Naive thymus-derived CD8-positive, alpha-beta T cell (primary cell): ENCODE measurements around the gene ZNF598. TPM values are rescaled to one million over a fixed set of nuclear protein-coding genes. Genes with fewer than 3 reads are reported as not detected.
"Not testable (repeated sequence)": the region's sequence is repeated elsewhere in the genome, so short reads cannot be mapped to it uniquely, and the experiment has no call there.

Experiments used
- ATAC-seq, 2 donors: fragments of 150-1000 bp; cut with Tn5 transposase in 1 of 2; sonication (Bioruptor Pico), chemical (Tn5 transposase) in 1 of 2; 1 replicate in 1 of 2; 2 replicates in 1 of 2; pipeline ENCODE4 v1.10.0; 2021; ENCODE audit warnings: mild to moderate bottlenecking in 2 of 2, moderate library complexity in 2 of 2
- POLR2A ChIA-PET: fragments of 350-600 bp; sonication (Branson Sonifier 250); formaldehyde crosslinking; loops from one replicate; lab custom pipeline; 2021; ENCODE audit warnings: antibody characterized with exemption; lab: Charles Lee
- DNase-seq, 10 donors: peaks; one replicate each; pipeline versions ENCODE4 v3.0.0 to v3.0.0-alpha.2; 2020 to 2022
- H3K27ac Mint-ChIP-seq, 10 donors: one replicate each; pipeline ENCODE4 v1.8.0; 2020 to 2022; ENCODE audit warnings: mild to moderate bottlenecking in 10 of 10, mixed read lengths in 10 of 10, moderate library complexity in 4 of 10, inconsistent platforms in 1 of 10
- H3K27me3 Mint-ChIP-seq, 5 donors: one replicate each; pipeline ENCODE4 v1.8.0; 2021 to 2022; ENCODE audit warnings: mixed read lengths in 5 of 5
- H3K36me3 Mint-ChIP-seq, 3 donors: one replicate each; pipeline ENCODE4 v1.8.0; 2020 to 2022; ENCODE audit warnings: mixed read lengths in 3 of 3, mild to moderate bottlenecking in 2 of 3, inconsistent platforms in 1 of 3
- H3K4me1 Mint-ChIP-seq, 4 donors: one replicate each; pipeline ENCODE4 v1.8.0; 2021 to 2022; ENCODE audit warnings: mixed read lengths in 4 of 4
- H3K4me3 Mint-ChIP-seq, 10 donors: one replicate each; pipeline ENCODE4 v1.8.0; 2020 to 2022; ENCODE audit warnings: mild to moderate bottlenecking in 10 of 10, mixed read lengths in 10 of 10, moderate library complexity in 6 of 10, inconsistent platforms in 1 of 10
- H3K9me3 Mint-ChIP-seq, 9 donors: one replicate each; pipeline ENCODE4 v1.8.0; 2020 to 2022; ENCODE audit warnings: mixed read lengths in 9 of 9, mild to moderate bottlenecking in 3 of 9, inconsistent platforms in 1 of 9, moderate library complexity in 1 of 9
- polyA plus RNA-seq, 3 donors: library from polyadenylated mRNA; unstranded; fragments of 300-500 nt; fragmentation: Illumina TruSeq; gene quantifications; one replicate each; pipeline ENCODE4 v1.2.3, GENCODE V29; 2021
- total RNA-seq, 8 experiments: library from RNA in 2 of 8; stranded (reverse) in 2 of 8; gene quantifications; one replicate each; pipeline ENCODE4 v1.2.3 and lab custom pipeline; 2021 to 2026

Gene ZNF598
- total and polyA plus RNA-seq, 5 experiments from 2014 or later: 3.4 to 66.2 (median 10.0) TPM

DNA sequence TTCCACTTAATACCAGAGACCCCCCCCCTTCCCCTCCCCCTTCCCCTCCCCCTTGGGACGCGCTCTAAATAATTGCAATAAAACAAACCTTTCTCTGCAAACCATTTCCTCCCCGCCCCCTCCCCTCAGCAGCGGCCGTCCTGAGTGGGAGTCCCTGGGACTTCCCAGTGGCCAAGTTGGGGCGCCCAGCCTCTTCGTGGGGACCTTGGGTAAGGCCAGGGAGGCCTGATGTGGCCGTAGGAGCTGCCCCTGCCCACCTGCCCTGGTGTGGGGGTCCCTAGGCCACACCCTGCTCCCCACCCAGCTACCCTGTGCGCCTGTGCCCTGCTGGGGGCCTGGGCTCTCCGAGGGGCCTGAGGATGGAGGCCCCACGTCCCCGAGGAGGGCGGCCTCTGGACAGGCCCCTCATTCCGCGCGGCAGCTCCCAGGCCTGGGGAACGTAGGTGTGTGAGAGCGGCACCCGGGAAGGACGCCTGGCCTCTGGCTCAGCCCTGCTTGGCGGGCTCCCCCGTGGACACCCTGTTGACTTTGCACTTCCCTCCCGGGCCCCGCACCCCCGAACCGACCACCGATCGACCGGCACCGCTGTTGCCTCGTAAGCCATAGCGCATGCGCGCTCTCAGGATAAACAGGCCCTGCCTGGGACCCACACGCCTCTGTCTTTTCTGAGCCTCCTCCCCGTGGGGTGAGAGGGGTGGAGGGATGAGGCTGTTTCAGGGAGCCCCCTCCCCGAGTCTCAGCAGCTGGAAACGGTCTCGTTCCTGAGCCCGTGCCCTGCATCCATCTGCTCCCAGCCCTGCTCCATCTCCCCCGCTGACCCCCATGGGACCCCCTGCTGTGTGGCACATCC, 29.0 kb upstream of the ZNF598 start:
- Mint-ChIP-seq H3K4me1 (peaks cover 0 to 1% (median under 1%) of the 10 kb centered on the region in 4 donors), H3K9me3 (no peaks in the 10 kb centered on the region), H3K36me3 (no peaks in the 10 kb centered on the region), H3K4me3 (no peak overlapping the region), H3K27ac (peak overlapping the region in 1 of 10 donors; percentile 38), H3K27me3 (no peaks in the 10 kb centered on the region)
- DNase-seq (no peak), ATAC-seq (no peak)
- POLR2A ChIA-PET: interaction anchor here (0.8 kb wide), 1 partner anchor 108 kb away, joined by 3 read pairs; no protein-coding TSS in a partner anchor

DNA sequence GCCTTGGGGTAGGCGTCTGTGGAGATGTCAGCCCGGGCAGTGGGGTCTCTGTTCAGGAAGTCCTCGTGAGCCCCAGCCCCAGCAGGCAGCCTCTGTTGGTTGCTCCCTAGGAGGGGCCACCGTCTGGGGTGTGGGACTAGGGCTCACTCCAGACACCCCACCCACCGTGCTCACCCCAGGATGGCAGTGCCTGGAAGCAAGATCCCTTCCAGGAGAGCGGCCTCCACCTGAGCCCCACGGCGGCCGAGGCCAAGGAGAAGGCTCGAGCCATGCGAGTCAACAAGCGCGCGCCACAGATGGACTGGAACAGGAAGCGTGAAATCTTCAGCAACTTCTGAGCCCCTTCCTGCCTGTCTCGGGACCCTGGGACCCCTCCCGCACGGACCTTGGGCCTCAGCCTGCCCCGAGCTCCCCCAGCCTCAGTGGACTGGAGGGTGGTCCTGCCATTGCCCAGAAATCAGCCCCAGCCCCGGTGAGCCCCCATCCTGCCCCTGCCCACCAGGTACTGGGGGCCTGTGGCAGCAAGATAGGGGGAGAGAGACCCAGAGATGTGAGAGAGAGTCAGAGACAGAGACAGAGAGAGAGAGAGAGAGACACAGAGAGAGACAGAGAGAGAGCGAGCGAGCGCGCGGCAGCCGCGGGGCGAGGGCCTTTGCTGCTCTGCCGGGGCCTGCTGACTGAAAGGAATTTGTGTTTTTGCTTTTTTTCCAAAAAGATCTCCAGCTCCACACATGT, 28.2 kb upstream of the ZNF598 start:
- ATAC-seq: no peak
- Mint-ChIP-seq H3K4me3 (no peak overlapping the region), H3K36me3 (no peaks in the 10 kb centered on the region), H3K4me1 (peaks cover 0 to 1% (median 0%) of the 10 kb centered on the region in 4 donors), H3K27ac (no peak overlapping the region), H3K9me3 (no peaks in the 10 kb centered on the region), H3K27me3 (no peaks in the 10 kb centered on the region)
- POLR2A ChIA-PET: interaction anchor here (0.8 kb wide), 1 partner anchor 109 kb away, joined by 3 read pairs; no protein-coding TSS in a partner anchor
- DNase-seq: no peak

DNA sequence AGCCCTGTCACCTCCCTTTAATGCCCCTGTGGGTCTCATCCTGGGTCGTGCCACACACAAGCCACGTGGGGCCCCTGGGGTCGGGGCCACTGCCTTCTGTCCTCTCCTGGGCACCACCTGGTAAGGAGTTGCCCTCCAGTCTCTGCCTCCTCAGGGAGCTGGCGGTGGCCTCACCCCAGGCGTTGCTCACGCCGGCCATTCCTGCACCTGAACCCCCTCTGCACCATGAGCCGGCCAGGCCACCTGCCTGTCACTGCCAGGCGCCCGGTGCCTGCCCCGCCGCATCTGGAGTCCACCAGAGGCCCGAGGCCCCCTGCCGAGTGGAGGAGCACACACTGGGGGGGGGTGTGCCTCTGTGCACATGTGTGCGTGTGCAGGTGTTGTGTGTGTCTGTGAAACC, 27.5 kb upstream of the ZNF598 start:
- Mint-ChIP-seq H3K36me3 (no peaks in the 10 kb centered on the region), H3K4me3 (no peak overlapping the region), H3K9me3 (no peaks in the 10 kb centered on the region), H3K27ac (no peak overlapping the region), H3K4me1 (peaks cover 0 to 7% (median 2%) of the 10 kb centered on the region in 4 donors), H3K27me3 (no peaks in the 10 kb centered on the region)
- no peak for DNase-seq
- ATAC-seq: no peak
- POLR2A ChIA-PET: no interaction called here

DNA sequence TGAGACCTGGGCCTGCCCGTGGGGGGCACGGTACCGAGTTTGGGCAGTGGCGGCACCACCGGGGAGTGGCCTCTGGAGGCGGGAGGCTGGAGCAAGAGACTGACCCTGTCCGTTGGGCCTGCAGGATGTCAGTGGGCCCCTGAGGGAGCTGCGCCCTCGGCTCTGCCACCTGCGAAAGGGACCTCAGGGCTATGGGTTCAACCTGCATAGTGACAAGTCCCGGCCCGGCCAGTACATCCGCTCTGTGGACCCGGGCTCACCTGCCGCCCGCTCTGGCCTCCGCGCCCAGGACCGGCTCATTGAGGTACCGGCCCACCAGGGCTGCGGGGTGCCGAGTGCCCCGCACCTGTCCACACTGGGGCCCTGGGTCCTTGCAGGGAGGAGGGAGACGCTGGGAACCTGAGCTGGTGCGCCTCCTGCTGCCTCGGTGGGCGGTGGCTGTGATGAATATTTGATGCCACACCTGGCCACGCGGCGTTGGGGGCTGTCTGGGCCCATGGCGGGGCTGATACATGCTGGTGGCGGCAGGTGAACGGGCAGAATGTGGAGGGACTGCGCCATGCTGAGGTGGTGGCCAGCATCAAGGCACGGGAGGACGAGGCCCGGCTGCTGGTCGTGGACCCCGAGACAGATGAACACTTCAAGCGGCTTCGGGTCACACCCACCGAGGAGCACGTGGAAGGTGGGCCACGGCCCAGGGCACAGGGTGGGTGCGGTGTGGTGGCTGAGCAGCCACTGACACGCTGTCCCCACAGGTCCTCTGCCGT, 26.8 kb upstream of the ZNF598 start:
- Mint-ChIP-seq H3K27me3 (no peaks in the 10 kb centered on the region), H3K9me3 (no peaks in the 10 kb centered on the region), H3K36me3 (no peaks in the 10 kb centered on the region), H3K27ac (no peak overlapping the region), H3K4me3 (no peak overlapping the region), H3K4me1 (peaks cover 0 to 8% (median 2%) of the 10 kb centered on the region in 4 donors)
- DNase-seq (no peak), ATAC-seq (no peak)
- POLR2A ChIA-PET: interaction anchor here (1.0 kb wide), 1 partner anchor 8 kb away, joined by 3 read pairs; no protein-coding TSS in a partner anchor

DNA sequence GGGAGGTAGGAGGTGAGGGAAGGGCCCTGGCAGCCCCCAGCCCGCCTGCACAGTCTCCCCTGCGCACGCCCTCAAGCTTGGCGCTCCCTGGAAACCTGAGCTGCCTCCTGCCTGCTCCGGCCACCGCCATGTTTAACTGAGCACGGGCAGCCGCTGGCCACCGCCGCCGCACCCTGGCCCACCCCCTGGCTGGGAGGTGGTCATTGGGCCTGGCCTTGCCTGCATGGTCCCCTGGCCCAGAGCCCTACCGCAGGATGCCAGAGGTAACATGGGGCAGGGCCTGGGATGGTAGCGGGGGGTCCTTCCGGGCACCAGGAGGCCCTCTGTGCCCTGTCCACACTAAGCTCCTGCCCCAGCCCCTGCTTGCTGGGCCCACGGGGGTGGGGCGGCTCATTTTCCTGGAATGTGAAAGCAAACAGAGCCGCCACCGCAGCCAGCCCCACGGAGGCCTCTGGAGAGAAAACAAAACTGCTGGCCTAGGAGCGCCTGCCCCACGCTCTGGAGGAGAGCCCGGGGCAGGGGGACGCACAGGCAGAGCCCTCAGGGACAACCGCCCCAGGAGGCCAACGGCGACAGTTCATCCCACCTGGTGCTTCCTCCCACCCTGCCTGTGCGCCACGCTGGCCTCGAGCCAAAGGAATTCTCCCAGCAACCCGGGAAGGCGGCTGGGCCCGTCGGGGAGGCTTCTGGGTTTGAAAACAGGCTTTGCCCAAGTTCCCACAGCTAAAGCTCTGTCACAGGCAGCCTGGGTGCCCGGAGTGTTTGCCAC, 26.0 kb upstream of the ZNF598 start:
- no peak overlapping the region for H3K27ac Mint-ChIP-seq
- POLR2A ChIA-PET: interaction anchor here (0.8 to 1.0 kb wide), 2 partner anchors 8 to 11 kb away, joined by 3 read pairs; no protein-coding TSS in a partner anchor
- no peaks in the 10 kb centered on the region for H3K27me3 Mint-ChIP-seq
- no peak overlapping the region for H3K4me3 Mint-ChIP-seq
- H3K36me3 Mint-ChIP-seq: no peaks in the 10 kb centered on the region
- no peak for ATAC-seq
- H3K9me3 Mint-ChIP-seq: no peaks in the 10 kb centered on the region
- peaks cover 0 to 8% (median 2%) of the 10 kb centered on the region in 4 donors for H3K4me1 Mint-ChIP-seq
- DNase-seq: no peak

DNA sequence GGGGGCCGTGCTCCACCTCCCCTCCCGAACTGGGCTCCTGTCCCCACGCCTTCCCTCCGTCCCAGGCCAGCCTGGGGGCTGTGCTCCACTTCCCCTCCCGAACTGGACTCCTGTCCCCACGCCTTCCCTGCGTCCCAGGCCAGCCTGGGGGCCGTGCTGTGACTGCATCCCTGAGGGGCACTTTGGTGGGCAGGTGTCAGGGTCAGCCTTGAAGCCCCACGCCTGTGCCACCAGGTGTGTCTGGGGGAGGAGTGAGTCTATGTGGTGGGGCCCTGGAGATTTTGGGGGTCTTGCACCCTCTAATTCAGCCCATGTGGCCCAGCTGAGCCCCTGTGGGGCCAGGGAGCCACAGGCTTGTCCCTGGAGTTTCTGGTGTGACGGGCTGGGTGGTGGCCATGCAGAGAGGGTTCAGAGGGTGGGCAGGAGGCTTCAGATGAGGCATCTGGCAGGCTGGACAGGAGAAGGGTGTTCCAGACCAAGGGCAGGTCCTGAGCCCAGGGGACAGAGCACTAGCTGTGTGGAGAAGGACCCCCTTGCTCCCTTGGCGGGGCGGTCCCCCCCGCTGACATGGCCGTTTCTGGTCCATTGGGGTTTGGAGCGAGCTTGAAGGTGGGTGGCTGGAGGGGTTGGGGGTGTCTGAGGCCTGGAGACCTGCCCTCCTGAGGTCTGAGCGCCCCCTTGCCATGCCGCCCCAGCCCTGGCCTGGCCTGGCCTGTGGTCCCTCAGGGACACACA, 25.2 kb upstream of the ZNF598 start:
- H3K9me3 Mint-ChIP-seq: no peaks in the 10 kb centered on the region
- POLR2A ChIA-PET: interaction anchor here (0.8 to 1.0 kb wide), 2 partner anchors 9 to 10 kb away, joined by 3 read pairs; no protein-coding TSS in a partner anchor
- ATAC-seq (no peak), DNase-seq (no peak)
- no peaks in the 10 kb centered on the region for H3K27me3 Mint-ChIP-seq
- H3K4me1 Mint-ChIP-seq: peaks cover 0 to 8% (median 2%) of the 10 kb centered on the region in 4 donors
- H3K4me3 Mint-ChIP-seq: no peak overlapping the region
- H3K36me3 Mint-ChIP-seq: no peaks in the 10 kb centered on the region
- H3K27ac Mint-ChIP-seq: peak overlapping the region in 2 of 10 donors; percentile 21 to 34

DNA sequence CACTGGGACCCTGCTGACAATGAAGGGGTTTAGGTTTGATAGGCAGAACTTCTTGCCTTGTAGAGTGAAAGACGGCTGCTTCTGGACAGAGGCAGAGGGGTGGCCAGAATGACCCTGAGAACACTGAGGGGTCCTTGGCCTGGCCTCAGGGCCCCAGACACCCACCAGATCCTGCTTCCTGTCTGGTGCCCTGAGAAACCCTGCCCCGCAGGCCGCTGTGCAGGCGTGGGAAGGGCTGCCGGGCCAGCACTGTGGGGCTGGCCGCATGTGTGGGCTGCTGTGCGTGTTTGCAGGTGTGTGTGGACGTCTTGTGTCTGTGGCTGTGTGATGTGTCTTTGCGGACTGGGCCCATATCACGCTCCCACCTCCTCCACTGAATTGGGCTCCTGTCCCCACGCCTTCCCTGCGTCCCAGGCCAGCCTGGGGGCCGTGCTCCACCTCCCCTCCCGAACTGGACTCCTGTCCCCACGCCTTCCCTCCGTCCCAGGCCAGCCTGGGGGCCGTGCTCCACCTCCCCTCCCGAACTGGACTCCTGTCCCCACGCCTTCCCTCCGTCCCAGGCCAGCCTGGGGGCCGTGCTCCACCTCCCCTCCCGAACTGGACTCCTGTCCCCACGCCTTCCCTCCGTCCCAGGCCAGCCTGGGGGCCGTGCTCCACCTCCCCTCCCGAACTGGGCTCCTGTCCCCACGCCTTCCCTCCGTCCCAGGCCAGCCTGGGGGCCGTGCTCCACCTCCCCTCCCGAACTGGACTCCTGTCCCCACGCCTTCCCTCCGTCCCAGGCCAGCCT, 24.5 kb upstream of the ZNF598 start:
- not testable (repeated sequence) for H3K27me3 Mint-ChIP-seq, H3K9me3 Mint-ChIP-seq, H3K4me1 Mint-ChIP-seq, ATAC-seq, DNase-seq, H3K36me3 Mint-ChIP-seq
- POLR2A ChIA-PET: interaction anchor here (1.8 kb wide), 1 partner anchor 121 kb away, joined by 5 read pairs; the partner anchor contains the start of gene TRAF7
- Mint-ChIP-seq H3K27ac (peak overlapping the region in 3 of 10 donors; percentile 25 to 87 (median 48)), H3K4me3 (peak overlapping the region in 3 of 10 donors; percentile 22 to 50 (median 27))

DNA sequence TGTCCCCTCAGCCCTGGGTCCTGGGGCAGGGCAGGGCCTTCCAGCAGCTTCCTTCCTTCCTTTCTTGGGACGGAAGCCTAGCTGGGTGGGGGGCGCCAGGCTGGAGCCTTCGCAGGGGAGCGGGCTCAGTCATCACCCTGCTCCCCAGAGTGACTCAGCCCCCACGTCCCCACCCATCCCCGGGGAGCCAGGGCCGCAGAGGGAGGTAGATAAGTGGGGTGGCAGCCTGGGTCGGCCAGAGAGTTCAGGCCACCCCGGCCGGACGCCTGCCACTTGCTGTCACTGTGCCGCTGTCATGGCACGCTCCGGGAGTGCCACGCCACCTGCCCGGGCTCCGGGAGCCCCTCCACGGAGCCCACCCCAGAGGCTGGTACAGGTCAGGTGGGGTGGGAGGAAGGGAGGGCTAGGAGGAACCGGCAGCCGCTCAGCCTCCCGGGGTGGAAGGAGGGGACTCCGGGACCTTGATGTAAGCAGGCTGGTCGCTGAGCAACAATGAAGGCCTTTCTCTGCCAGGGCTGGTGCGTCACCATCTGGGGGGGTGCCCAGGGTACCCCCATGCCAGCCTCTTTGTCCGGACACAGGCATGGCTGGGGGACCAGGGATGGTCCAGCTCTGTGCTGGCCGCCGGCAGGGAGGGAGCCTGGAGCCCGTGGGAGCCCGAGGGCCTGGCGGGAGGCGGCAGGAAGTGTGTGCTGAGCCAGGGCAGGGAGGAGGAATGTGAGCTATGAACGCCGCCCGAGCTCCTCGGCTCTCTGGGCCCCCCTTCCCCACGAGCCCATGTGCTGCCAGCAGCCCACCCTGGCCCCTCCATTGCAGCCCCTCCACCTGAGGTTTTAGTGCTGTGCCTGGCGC, 23.7 kb upstream of the ZNF598 start:
- Mint-ChIP-seq H3K9me3 (no peaks in the 10 kb centered on the region), H3K4me3 (peak overlapping the region in 7 of 10 donors; percentile 18 to 57 (median 38)), H3K27me3 (no peaks in the 10 kb centered on the region), H3K4me1 (peaks cover 0 to 8% (median 2%) of the 10 kb centered on the region in 4 donors), H3K27ac (peak overlapping the region in 4 of 10 donors; percentile 25 to 87 (median 62)), H3K36me3 (no peaks in the 10 kb centered on the region)
- POLR2A ChIA-PET: interaction anchor here (1.8 kb wide), 1 partner anchor 122 kb away, joined by 5 read pairs; the partner anchor contains the start of gene TRAF7
- peak; percentile 78 to 87 for ATAC-seq
- peak in 3 of 10 donors; percentile 20 to 38 (median 31) for DNase-seq

DNA sequence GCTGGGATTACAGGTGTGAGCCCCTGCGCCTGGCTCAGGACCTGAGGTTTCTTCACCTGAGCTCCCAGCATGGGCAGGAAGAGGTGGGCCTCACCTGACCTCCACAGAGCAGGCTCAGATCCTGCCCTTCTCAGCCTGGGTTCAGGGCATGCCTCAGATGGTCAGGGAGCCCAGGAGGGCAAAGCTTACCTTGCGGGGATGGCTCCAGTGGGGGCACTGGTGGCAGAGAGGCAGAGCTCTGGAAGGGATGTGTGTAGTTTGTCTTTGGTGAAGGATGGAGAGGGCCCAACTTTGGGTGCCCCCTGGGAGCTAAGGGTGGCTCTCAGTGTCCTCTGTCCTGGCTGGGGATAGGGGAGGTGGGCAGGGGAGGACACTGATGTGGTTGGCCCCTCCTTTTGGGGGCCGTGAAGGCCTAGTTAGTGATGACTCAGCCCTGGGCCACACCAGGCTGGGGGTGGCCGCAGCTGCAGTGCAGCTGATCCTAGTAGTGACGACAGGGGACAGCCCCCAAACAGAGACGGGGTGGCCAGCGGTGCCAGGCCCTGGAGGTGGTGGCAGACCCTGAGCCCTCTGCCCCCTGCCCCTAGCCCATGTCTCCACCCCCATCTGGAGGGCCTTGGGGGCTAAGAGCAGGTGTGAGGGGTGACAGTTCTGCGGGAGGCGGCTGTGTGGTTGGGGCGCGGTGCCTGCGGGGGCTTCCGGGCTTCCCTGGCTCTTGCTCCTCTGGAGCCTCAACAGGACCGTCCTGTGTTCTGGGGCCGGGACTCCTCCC, 22.9 kb upstream of the ZNF598 start:
- Mint-ChIP-seq H3K27me3 (no peaks in the 10 kb centered on the region), H3K9me3 (no peaks in the 10 kb centered on the region), H3K4me1 (peaks cover 0 to 8% (median 5%) of the 10 kb centered on the region in 4 donors), H3K36me3 (no peaks in the 10 kb centered on the region), H3K4me3 (peak overlapping the region in 2 of 10 donors; percentile 26 to 62), H3K27ac (peak overlapping the region in 4 of 10 donors; percentile 15 to 83 (median 82))
- ATAC-seq: peak; percentile 10 to 29
- POLR2A ChIA-PET: interaction anchor here (0.7 to 1.8 kb wide), 3 partner anchors 121 to 529 kb away, joined by 3 to 5 read pairs (median 3); partner anchors contain the start of gene TRAF7
- no peak for DNase-seq
